H1 (cell line): Measurements from ENCODE around the gene KRTAP4-7.
"Not testable (repeated sequence)": the region's sequence is repeated elsewhere in the genome, so short reads cannot be mapped to it uniquely, and the experiment has no call there.

Source experiments
- CHD2 ChIP-seq: IDR thresholded peaks from 2 replicates; pipeline ENCODE4 v1.6.1; 2012; ENCODE audit warnings: low read length, improper control_type of control experiment
- EP300 ChIP-seq, 2 experiments: IDR thresholded peaks; 1 replicate in 1 of 2; 2 replicates in 1 of 2; pipeline ENCODE4 v1.6.1; 2011 to 2012; ENCODE audit warnings: low read depth in 2 of 2, low read length in 2 of 2, mild to moderate bottlenecking in 2 of 2, borderline replicate concordance in 1 of 2, inconsistent platforms in 1 of 2, moderate library complexity in 1 of 2
- FOSL1 ChIP-seq: IDR thresholded peaks from 2 replicates; pipeline ENCODE4 v1.6.1; 2011; ENCODE audit warnings: mild to moderate bottlenecking, low read depth, low read length, moderate library complexity; ENCODE audit not compliant: insufficient read depth
- GABPA ChIP-seq: IDR thresholded peaks from 2 replicates; pipeline ENCODE4 v1.6.1; 2011; ENCODE audit warnings: mild to moderate bottlenecking, low read length, moderate library complexity, borderline replicate concordance; ENCODE audit not compliant: insufficient read depth
- GTF2F1 ChIP-seq: IDR thresholded peaks from 2 replicates; pipeline ENCODE4 v1.6.1; 2012; ENCODE audit warnings: low read depth, low read length, improper control_type of control experiment, borderline replicate concordance
- JUN ChIP-seq: IDR thresholded peaks from 2 replicates; pipeline ENCODE4 v1.6.1; 2011; ENCODE audit warnings: low read depth, mild to moderate bottlenecking, improper control_type of control experiment, low read length
- POLR2AphosphoS5 ChIP-seq: IDR thresholded peaks from 2 replicates; pipeline ENCODE4 v1.6.1; 2011; ENCODE audit warnings: low read depth, low read length
- SP2 ChIP-seq: IDR thresholded peaks from 2 replicates; pipeline ENCODE4 v1.6.1; 2012; ENCODE audit warnings: mild to moderate bottlenecking, low read length, inconsistent platforms
- TCF12 ChIP-seq: IDR thresholded peaks from 2 replicates; pipeline ENCODE4 v1.6.1; 2011; ENCODE audit warnings: low read depth, mild to moderate bottlenecking, low read length
- TF ChIP-seq, protein P1 (sequence below), 3 experiments: IDR thresholded peaks; 1 replicate in 2 of 3; 2 replicates in 1 of 3; pipeline versions ENCODE4 v1.5.1 to v1.6.1; 2011; ENCODE audit warnings: low read length in 3 of 3, mild to moderate bottlenecking in 3 of 3, inconsistent platforms in 2 of 3, low read depth in 1 of 3, moderate library complexity in 1 of 3; ENCODE audit not compliant: insufficient read depth in 1 of 3; ENCODE audit errors: control extremely low read depth in 1 of 3
- TF ChIP-seq, protein P2 (sequence below): IDR thresholded peaks from 2 replicates; pipeline ENCODE4 v1.6.1; 2011; ENCODE audit warnings: low read length, improper control_type of control experiment

DNA sequence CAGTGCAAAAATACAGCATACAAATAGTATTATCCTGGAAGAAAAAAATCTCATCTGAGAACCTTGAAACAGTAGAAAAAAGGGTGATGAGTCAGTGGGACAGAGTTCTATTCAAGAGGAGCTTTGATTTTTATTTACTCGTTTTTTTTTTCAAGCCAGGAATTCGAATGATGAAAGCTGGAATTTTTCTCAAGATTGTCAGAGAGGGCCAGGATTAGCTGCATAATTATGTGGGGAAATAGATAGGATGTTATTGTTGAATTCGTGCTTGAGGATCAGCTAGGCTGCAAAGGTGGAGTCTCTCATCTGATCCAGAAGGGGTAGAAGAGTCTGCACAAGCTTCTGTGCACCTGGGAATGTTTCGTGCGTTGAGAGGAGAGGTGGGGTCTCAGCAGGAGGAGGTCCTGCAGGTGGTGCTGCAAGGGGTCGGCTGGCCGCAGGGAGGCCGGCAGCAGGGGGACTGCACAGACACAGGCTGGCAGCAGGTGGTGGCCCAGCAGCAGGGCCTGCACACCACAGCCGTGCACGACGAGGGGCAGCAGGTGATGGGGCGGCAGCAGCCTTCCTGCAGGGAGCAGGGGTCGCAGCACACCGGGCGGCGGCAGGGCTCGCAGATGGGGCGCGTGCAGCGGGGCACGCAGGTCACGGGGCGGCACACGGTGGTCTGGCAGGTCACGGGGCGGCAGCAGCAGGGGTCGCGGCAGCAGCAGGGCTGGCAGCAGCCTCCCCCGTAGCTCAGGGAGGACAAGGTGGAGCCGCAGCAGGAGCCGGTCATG lies 24.5 kb upstream of the KRTAP4-7 start:
- not testable (repeated sequence) for TF ChIP-seq GABPA; SP2; GTF2F1; CHD2; JUN; POLR2AphosphoS5; EP300 (IDR thresholded peaks at IDR 0.05; ENCODE audit: borderline replicate concordance in 1 of 2, low read depth in 2 of 2, low read length in 2 of 2); FOSL1; TCF12
- TF ChIP-seq, protein P1, sequence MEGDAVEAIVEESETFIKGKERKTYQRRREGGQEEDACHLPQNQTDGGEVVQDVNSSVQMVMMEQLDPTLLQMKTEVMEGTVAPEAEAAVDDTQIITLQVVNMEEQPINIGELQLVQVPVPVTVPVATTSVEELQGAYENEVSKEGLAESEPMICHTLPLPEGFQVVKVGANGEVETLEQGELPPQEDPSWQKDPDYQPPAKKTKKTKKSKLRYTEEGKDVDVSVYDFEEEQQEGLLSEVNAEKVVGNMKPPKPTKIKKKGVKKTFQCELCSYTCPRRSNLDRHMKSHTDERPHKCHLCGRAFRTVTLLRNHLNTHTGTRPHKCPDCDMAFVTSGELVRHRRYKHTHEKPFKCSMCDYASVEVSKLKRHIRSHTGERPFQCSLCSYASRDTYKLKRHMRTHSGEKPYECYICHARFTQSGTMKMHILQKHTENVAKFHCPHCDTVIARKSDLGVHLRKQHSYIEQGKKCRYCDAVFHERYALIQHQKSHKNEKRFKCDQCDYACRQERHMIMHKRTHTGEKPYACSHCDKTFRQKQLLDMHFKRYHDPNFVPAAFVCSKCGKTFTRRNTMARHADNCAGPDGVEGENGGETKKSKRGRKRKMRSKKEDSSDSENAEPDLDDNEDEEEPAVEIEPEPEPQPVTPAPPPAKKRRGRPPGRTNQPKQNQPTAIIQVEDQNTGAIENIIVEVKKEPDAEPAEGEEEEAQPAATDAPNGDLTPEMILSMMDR (IDR thresholded peaks at IDR 0.05; ENCODE audit: control extremely low read depth in 1 of 3, insufficient read depth in 1 of 3, low read depth in 1 of 3, low read length in 3 of 3): not testable (repeated sequence)
- TF ChIP-seq, protein P2, sequence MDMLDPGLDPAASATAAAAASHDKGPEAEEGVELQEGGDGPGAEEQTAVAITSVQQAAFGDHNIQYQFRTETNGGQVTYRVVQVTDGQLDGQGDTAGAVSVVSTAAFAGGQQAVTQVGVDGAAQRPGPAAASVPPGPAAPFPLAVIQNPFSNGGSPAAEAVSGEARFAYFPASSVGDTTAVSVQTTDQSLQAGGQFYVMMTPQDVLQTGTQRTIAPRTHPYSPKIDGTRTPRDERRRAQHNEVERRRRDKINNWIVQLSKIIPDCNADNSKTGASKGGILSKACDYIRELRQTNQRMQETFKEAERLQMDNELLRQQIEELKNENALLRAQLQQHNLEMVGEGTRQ: not testable (repeated sequence)
